HG02943 (cell line): Measurements from ENCODE around the gene RALA.

Experiments
- ATAC-seq: cut with Tn5 transposase; IDR thresholded peaks from one replicate; pipeline ENCODE4 v1.9.1; 2021; ENCODE audit warnings: mild to moderate bottlenecking, low read depth, moderate library complexity; ENCODE audit not compliant: unreplicated experiment

The RALA gene

GRCh38 chr7:39623047-39623731, at the start of gene RALA:
TSS of gene RALA (plus strand) at chr7:39623572. CDS start at chr7:39686668, 63,096 bp downstream.
- peak; percentile 96 for ATAC-seq

- ATAC-seq, result no peak
These were observed 48.6 kb upstream of the RALA start for GRCh38 chr7:39574673-39575349.

- ATAC-seq, result no peak
These were observed 46.0 kb upstream of the RALA start for GRCh38 chr7:39577229-39577874.

- ATAC-seq, result no peak
These were observed 43.1 kb upstream of the RALA start for GRCh38 chr7:39580149-39580874.

GRCh38 chr7:39582536-39582935, 40.8 kb upstream of the RALA start:
- ATAC-seq, result no peak

- ATAC-seq, result no peak
These were observed 39.8 kb upstream of the RALA start for GRCh38 chr7:39583539-39583938.

GRCh38 chr7:39587393-39587792, 36.0 kb upstream of the RALA start:
- no peak for ATAC-seq

- no peak for ATAC-seq
These were observed 35.0 kb upstream of the RALA start for GRCh38 chr7:39588416-39588815.

GRCh38 chr7:39589323-39590111, 33.9 kb upstream of the RALA start:
- peak; percentile 76 for ATAC-seq

GRCh38 chr7:39592586-39592985, 30.8 kb upstream of the RALA start:
- no peak for ATAC-seq

GRCh38 chr7:39594988-39595620, 28.3 kb upstream of the RALA start:
- ATAC-seq, result no peak

- no peak for ATAC-seq
These were observed 21.0 kb upstream of the RALA start for GRCh38 chr7:39602351-39602750.

- no peak for ATAC-seq
These were observed 19.4 kb upstream of the RALA start for GRCh38 chr7:39603924-39604323.

- ATAC-seq, result no peak
These were observed 18.3 kb upstream of the RALA start for GRCh38 chr7:39605087-39605486.

- no peak for ATAC-seq
These were observed 17.0 kb upstream of the RALA start for GRCh38 chr7:39606352-39606751.

- ATAC-seq, result no peak
These were observed 16.4 kb upstream of the RALA start for GRCh38 chr7:39606941-39607340.

GRCh38 chr7:39607865-39608264, 15.5 kb upstream of the RALA start:
- ATAC-seq, result no peak

GRCh38 chr7:39608278-39608677, 15.1 kb upstream of the RALA start:
- no peak for ATAC-seq

GRCh38 chr7:39609113-39609934, 14.0 kb upstream of the RALA start:
- no peak for ATAC-seq
